ENCODE results near the gene KCNB1.
"Not testable (repeated sequence)": the region's sequence is repeated elsewhere in the genome, so short reads cannot be mapped to it uniquely, and the experiment has no call there.

Gene KCNB1

GRCh38 chr20:49432550-49432949 is 49.9 kb downstream of the KCNB1 start:
- no peak for DNase-seq

- DNase-seq = no peak
Observed at GRCh38 chr20:49431329-49431728, 51.1 kb downstream of the KCNB1 start.

DNA sequence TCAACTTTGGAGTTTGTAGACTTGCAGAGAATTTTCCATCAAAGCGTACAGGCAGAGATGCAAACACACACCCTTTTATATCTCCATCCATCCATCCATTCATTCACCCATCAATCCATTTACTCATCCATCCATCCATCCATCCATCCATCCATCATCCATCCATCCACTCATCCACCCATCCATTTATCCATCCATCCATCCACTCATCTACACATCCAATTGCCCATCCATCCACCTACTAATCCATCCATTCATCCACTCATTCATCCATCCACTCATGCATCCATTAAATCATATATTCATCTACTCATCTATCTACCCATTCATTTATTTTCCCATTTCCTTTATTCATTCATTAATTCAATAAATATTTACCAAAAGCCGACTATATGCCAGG is 52.1 kb downstream of the KCNB1 start:
- no peak for DNase-seq

DNA sequence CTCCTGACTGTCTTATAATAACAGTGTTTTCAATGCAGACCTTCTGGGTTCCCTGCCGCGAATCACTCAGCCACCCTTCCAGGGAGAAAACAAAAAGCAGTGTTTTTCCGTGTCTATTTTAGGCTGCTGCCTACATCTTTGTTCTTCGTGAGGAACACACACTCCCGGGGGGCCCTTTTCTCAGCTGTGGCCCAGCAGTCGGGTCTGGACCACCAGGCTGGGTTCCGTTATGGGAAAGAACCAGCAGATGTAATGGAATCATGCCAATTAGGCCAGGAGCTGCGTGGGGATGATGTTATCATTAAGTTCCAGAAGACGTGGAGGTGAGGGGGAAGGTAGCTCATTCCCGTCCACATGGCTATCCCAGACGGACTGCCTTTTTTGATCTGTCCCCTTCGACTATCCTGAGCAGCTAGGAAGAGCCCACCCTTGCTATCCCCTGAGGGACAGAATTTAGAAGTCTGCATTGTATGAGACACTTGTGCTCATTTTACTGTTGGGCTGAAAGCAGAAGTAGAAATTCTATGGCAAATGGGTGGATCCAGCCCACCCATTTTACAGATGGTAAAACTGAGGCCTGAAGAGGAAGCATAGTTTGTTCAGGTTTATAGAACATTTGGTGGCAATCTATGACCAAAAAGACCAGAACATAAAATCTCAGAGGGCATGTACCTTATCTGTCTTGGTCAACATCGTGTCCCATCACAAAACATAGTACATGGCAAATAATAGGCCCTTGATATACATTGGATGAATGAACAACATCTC is 54.5 kb downstream of the KCNB1 start:
- DNase-seq = no peak

GRCh38 chr20:49426873-49427272 is 55.6 kb downstream of the KCNB1 start:
- DNase-seq = no peak

- DNase-seq = no peak
Observed at GRCh38 chr20:49426395-49426794, 56.1 kb downstream of the KCNB1 start.

GRCh38 chr20:49424536-49424935 is 57.9 kb downstream of the KCNB1 start:
- no peak for DNase-seq

- DNase-seq = no peak
Observed at GRCh38 chr20:49422161-49422560, 60.3 kb downstream of the KCNB1 start.

- DNase-seq = no peak
Observed at GRCh38 chr20:49420811-49421295, 61.6 kb downstream of the KCNB1 start.

DNA sequence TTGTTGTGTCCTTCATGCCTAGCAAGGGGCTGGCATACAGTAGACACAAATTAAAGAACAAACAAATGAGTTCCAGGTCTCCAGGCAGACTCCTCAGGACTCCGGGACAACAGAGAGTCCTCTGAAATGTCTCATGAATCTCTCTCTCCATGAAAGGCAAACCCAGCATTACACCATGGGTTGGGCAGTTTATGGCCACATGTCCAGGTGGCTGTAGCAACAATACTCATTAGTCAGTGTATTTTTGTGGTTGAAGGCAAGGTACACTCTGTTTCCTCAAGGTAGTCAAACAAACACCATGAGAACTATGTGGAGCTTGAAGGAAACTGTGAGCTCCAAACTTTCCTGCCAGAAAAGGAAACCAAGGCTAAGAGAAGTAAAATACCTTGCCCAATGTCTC is 62.2 kb downstream of the KCNB1 start:
- no peak for DNase-seq

DNA sequence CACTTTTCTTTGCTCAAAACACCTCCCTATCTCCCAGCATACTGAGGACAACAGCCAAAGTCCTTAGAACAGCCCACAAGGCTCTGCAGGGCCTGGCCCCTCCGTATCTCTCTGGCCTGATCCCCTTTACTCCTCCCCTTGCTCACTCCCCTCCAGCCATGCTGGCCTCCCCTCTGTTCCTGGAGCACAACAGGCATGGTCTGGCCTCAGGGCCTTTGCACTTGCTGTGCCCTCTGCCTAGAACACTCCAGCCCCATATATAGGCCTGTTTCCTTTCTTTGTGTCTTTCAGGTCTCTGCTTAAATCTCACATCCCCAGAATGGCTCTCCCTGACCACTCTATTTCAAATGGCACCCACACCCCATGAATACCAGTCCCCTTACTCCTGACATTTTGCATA is 62.7 kb downstream of the KCNB1 start:
- DNase-seq = no peak

GRCh38 chr20:49418809-49419208 is 63.7 kb downstream of the KCNB1 start:
- DNase-seq = no peak

DNA sequence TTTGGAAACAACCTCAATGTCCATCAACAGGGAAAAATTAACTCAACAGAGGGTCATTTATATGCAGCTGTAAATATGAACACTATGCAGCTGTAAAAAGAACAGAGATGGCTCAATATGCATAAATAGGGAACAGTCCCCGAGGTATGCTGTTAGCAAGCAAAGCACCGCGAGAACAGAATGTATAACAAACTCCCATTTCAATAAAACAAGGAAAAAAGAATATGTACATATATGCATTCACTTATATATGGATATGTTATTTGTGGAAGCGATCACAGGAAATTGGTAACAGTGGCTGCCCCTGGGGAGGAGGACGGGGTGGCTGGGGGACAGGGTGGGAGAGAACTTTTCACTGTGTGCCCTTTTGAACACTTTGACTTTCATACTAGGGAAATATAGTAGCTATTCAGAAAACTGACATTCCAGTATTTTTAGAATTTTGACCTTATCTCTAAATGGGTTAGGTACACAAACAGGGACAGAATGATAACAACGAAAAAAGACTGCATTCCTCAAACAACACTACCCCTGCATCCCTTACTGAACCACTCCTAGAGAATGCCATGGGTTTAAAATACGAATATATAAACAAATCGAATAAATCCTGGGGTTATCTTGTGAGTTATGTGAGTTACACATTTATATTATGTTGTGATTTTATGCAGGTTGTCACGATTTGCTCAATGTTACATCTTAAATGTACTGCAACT is 64.5 kb downstream of the KCNB1 start:
- DNase-seq = no peak

DNA sequence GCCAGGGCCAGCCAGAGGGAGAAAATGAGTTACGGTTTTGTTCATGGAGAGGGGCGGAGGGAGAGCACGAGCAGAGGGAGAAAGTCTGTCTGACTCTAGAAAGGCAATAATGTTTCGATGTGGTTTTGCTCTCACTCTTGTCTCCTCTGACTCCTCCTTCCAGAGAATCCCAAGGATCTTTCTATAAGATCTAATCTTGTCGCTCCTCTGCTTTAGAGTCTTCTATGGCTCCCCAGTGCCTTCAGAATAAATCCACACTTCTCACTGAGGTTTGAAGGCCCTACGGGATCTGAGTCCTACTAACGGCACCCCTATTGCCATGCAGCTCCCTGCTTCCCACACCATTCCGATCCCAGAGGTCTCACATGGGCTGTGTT is 66.8 kb downstream of the KCNB1 start:
- DNase-seq = no peak

DNA sequence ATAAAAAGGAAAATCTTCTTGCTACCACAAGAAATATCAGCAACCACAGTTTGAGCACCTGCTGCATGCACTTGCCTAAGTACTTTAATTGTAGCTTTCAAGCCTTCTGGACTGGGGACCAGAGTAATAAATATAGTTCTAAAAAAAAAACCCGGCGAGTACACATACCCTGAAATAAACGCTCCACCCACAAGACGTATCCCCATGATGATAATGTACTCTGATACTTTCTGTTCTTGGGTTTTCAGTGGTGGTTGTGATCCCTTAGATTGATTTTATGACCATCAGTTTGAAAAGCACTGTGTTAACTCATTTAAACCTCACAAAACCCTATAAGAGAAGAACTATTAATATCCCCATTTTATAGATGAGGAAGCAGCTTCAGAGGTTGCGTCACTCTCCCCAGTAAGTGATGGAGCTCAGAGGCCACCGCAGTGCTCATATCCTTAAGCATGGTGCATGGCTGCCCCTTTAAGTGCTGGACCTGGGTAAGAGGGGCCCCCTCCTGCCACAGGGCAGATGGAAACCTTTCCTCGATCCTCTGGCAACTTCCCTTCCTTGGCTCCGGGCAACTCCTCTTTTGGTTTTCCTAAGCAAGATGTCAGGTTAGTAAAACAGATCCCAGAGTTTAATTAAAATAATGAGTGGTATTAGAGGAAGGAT is 67.3 kb downstream of the KCNB1 start:
- no peak for DNase-seq

DNA sequence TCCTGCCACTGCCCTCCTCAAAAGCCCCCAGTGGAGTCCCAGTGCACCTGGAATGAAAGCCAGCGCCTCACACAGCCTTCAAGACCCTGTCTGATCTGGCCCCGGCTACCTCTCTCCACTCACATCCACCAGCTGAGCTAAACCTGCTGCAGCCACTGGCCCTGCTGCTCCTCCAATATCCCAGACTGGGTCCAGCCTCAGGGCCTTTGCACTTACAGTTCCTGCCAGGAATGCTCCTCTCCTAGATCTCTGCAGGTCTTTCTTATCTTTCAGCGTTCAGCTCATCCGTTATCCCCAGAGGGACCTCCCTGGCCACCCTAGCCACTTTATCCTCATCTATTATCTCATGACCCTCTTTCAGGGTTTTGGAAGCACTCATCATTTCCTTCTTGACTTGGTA is 68.8 kb downstream of the KCNB1 start:
- DNase-seq = no peak

DNA sequence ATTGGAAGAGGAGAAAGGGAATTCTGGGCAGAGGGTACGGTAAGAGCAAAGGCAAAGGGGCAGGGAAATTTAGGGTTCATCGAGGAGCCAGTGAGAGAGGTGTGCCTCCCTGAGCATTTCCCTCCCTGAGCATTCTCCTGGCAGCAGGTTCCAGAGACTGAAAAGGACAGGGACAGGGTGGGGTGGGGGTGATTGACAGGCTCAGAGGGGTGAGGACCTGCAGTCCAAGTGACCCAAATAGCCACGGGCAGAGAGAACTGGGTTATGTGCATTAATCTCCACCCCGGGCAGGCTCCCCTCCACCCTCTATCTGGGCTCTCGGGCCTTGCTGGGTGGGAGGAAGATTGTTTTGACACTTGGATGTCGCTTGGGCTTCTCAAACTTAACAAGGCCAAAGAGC is 69.5 kb downstream of the KCNB1 start:
- DNase-seq = no peak

DNA sequence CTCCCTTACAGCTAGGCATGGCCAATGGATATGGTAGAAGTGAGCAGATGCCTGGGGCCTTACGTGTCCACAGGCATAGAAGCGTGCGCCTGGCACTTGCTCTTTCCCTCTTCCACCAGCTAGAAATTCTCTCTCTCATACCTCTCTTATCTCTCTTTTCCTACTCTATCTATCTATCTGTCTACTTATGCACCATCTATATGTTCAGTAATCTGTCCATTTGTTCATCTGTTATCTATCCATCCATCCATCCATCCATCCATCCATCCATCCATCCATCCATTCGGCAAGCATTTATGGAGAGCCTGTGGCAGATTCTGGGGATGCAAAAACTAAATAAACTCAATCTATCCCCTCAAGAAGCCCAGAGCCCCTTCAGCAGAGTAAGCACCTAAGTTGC is 70.2 kb downstream of the KCNB1 start:
- DNase-seq = no peak

- DNase-seq = no peak
Observed at GRCh38 chr20:49411221-49411925, 71.1 kb downstream of the KCNB1 start.

DNA sequence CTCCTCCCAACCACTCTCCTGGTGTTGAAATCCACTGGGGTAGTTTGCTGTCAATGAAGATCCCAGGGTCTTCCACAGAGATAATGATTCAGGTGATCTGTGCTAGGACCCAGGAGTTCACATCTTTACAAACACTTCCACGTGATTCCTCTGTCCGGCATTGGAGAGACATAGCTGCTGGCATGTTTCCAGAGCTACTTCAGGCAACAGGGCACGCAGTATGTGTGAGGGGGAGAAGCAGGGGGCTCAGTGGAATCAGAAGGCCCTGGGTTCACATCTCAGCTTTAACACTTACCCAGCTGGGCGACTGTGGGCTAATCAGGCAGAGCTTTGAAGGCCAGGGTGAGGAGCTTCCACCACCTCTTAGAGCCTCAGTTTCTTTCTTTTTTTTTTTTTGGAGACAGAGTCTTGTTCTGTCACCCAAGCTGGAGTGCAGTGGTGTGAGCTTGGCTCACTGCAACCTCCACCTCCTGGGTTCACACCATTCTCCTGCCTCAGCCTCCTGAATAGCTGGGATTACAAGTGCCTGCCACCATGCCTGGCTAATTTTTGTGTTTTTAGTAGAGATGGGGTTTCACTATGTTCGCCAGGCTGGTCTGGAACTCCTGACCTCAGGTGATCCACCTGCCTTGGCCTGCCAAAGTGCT is 72.4 kb downstream of the KCNB1 start:
- DNase-seq = not testable (repeated sequence)

GRCh38 chr20:49409302-49409974 is 73.0 kb downstream of the KCNB1 start:
- DNase-seq = no peak

DNA sequence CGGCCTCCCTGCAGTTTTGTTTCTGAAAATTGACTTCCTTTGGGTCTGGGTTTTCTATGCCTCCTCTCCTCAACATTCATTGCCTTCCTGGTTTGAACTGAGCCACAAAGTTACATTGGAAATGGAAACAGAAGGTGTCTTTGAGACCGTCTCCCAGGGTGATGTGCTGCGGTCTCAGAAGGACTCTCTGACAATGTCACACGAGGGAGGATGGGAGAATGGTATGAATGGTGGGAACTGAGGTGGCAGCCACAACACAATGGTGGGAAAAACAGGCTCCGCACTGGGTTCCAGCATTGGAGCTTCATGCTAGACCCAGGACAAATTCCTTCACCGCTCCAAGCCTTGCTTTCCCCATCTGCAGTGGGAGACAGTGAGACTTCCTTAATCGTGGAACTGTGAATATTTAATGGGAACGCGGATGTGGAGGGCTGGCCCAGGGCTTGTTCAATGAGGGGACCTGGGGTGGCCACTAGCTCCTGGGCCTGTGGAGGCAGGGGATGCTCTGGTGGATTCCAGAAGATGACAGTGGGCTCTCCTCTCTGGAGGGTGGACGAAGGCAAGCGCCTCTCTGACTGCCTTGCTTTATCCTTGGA is 73.9 kb downstream of the KCNB1 start:
- DNase-seq = no peak

Data from NCI-H82 (cell line).